ENCODE data around the gene STARD3.
A peak's percentile ranks its signal among the peaks of the same experiment; 100 is the strongest.
"Not testable (repeated sequence)": the region's sequence is repeated elsewhere in the genome, so short reads cannot be mapped to it uniquely, and the experiment has no call there.

The STARD3 gene

DNA sequence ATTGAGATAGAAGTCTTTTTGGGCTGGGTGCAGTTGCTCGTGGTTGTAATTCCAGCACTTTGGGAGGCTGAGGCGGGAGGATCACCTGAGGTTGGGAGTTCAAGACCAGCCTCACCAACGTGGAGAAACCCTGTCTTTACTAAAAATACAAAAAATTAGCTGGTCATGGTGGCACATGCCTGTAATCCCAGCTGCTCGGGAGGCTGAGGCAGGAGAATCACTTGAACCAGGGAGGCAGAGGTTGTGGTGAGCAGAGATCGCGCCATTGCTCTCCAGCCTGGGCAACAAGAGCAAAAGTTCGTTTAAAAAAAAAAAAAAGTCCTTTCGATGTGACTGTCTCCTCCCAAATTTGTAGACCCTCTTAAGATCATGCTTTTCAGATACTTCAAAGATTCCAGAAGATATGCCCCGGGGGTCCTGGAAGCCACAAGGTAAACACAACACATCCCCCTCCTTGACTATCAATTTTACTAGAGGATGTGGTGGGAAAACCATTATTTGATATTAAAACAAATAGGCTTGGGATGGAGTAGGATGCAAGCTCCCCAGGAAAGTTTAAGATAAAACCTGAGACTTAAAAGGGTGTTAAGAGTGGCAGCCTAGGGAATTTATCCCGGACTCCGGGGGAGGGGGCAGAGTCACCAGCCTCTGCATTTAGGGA, 62.3 kb downstream of the STARD3 start:
- DNase-seq: not testable (repeated sequence)

DNA sequence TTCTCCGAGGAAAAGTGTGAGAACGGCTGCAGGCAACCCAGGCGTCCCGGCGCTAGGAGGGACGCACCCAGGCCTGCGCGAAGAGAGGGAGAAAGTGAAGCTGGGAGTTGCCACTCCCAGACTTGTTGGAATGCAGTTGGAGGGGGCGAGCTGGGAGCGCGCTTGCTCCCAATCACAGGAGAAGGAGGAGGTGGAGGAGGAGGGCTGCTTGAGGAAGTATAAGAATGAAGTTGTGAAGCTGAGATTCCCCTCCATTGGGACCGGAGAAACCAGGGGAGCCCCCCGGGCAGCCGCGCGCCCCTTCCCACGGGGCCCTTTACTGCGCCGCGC, 62.8 kb downstream of the STARD3 start, which contains the start of gene ERBB2:
ERBB2 (plus strand) TSS at position 247 of the 330 bp plus-strand sequence. CDS start 175 bp downstream, outside the sequence.
- no peak for DNase-seq

DNA sequence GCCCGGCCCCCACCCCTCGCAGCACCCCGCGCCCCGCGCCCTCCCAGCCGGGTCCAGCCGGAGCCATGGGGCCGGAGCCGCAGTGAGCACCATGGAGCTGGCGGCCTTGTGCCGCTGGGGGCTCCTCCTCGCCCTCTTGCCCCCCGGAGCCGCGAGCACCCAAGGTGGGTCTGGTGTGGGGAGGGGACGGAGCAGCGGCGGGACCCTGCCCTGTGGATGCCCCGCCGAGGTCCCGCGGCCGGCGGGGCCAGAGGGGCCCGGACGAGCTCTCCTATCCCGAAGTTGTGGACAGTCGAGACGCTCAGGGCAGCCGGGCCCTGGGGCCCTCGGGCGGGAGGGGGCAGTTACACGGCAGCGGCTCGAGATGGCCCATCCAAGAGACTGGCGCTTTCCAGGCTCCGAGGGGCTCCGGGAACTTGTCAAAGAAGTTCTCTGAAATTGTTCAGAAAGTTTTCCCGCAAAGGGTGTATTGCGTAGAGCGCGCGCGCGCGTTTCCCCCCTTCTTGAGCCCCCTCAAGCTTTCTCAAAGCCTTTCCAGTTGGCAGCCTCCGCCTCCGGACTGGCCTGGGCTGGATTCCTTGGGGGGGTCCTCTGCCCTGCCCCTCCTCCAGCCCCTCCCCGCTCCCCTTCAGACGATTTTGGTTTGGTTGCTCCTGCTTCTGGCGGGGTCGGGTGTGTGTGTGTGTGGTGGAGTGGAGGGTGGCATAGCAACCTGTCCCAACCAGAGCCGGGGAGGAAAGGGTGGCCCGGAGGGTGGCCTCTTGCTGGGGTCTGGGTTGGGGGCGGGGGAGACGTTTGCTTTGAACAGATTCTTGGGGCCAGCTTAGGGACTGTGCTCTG, 63.4 kb downstream of the STARD3 start:
- DNase-seq: no peak

DNA sequence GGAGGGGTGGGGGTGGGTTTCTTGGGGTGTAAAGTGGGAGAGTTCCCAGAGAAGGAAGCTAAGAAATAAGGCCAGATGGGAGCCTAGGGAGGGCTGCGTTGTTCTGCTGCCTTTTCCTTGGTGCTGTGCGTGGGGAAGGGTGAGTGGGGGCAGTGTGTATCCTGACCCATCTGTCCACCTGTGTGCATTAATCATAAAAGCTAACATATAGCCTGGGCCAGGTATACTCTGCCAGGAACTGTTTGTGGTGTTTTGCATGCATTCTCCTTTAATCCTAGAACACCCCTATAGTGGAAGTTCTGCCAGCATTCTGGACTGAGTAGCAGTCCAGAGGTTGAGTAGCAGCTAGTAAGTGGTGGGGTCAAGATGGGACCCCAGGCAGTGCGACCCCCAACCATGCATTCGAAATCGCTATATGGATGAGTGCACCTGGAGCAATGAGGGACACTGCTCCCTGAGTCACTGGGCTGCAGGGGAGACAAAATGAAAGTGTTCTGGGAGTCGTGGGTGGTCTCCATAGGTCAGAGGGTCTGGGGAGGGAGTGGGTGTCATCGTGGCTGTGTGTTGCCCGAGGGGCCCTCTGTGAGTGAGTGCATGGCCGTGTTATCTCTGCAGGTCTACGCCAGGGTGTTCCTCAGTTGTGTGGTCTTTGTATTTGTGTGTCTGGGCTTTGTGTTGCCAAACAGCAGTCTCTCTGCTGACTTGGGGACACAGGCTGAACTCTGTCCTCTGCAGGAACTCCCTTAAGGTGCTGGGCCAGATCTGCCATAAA, 64.3 kb downstream of the STARD3 start:
- DNase-seq: no peak

DNA sequence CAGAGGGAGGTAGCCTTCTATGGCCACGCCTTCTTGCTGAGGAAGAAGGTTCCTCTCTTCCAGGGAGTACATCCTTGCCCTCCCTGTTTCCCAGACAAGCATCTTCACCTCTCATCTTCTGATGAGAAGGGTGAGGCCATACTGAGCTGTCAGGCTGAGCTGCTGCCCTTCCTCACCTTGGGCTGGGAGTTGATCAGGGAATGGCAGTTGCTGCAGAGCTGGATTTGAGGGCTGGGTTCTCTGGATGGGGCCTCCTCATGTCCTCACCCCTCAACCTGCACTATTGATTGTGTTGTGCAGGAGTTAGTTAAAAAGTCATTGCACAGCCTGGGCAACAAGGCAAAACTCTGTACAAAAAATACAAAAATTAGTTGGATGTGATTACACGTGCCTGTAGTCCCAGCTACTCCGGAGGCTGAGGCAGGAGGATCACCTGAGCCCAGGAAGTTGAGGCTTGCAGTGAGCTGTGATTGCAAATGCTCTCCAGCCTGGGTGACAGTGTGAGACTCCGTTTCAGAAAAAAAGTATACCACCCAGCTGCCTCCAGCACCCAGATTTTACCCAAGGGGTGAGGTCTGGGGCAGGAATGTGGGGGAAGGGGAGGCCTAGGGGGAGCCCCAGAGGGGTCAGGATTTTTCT, 65.0 kb downstream of the STARD3 start:
- no peak for DNase-seq

DNA sequence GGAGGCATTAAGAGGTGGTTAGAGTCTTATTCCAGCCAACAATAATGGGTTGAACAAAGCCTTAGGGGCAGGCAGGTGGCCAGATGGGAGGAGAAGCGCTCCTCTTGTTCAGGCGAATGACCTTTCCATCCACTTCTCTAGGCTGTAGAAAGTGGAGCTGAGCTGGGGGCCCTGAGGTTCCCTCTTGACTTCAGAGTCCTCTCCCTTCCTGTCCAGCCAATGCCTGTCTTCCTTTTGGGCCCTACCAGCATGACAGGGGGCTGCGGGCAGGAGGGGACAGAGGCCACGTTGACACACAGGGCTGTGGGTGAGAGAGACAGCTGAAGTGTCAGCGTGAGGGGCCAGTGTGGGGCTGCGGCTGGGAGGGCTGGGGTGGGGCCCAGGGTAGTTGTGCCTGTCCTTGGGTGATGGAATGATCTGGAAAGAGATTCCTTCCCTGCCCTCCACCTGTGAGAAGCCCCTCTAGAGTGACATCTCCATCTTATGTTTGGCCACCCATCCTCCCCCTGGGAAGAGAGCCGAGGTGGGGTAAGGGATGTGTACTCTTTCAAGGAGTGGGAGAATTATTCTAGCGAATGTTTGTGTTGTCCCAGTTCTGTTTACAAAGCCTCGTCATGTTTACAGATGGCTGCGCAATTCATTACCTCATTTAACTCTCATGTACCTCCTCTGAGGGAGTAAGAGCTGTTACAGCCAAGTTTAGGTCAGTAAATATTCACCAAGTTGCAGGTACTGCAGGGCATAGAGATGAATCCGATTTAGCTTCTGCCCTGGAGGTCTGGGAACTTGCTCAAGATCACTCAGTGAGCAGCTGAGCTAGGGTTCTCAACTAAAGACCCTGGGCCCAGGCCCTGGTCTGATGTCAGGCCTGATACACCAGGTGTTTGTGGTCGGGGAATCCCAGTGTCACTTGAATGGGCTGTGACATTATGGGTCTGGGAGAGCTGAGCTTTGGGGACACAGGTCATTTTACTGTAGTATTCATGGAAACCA, 66.3 kb downstream of the STARD3 start:
- DNase-seq: peak; percentile 81

DNA sequence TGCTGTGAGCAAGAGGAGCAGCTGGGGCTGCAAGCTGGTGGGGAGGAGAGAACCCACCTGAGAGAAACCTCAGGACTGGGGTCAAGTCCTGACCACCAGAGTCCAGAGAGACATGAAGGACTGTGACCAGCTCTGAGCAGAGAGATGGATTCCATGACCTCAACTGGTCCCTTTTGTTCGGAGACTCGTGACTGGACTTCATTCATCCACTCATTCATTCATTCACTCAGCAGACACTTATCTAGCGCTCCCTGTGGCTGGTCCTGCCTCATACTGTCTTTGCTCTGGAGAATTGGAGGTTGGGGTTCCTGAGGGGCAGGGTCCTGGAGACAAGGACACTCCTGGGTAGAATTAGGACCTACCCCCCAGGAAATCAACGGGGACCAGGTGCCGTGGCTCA, 67.0 kb downstream of the STARD3 start:
- DNase-seq: no peak

DNA sequence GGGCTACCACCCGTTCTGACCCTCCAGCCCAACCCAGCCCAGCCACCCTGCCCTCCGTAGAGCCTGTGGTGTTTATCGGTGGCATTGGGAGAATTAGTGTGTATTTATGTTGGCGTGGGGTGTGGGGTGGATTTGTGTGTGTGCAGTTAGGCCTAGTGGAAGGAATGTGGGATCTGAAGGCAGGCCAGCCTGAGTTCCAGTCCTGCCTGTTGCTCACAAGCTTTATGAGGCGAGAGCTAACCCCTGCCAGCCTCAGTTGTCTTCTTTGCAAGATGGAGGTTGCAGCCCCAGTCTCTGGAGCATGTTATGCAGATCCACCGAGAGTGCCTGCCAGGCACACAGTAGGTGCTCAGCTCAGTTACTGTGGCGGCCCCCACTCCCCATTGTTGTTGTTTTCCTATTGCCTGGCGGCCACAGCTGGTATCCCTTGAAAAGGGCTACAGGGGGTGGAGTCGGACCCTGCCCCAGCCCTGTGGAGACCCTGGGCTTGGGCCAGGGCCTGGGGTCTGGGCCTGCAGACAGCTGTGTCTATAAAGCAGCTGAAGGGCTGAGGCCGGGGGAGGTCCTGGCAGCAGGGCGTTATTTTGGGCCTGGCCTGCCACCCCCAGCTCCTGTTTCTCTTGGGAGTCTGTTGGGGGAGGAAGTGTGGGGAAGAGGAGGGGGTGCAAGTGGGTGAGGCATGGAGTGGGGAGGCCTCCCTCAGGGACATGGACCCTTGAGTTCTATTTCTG, 68.0 kb downstream of the STARD3 start:
- DNase-seq: no peak

DNA sequence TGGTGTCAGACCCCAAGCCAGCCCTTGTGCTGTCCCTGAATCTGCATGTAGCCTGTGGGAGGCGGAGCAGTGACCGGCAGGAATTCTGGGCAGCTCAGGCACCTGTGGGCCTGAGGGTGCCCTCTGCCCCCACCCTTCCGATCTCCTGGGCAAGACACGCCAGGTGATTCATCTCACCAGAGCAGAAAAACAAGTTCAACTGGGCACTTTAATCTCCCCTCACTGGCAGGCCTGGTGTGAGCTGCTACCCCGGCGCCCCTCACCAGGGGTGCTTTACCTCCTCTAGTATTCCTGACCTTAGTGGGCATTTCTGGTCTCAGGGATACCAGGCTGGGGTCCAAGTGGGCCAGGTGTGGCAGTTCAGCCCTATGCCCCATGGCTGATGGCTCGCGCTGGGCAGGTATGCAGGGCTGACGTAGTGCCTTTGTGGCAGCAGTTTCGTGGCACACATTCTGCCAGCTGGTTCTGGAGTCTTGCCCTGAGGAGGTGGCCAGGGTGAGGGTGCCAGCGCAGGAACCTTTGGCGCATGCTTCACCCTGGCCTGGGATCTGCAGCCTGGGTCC, 68.9 kb downstream of the STARD3 start:
- DNase-seq: peak; percentile 86

DNA sequence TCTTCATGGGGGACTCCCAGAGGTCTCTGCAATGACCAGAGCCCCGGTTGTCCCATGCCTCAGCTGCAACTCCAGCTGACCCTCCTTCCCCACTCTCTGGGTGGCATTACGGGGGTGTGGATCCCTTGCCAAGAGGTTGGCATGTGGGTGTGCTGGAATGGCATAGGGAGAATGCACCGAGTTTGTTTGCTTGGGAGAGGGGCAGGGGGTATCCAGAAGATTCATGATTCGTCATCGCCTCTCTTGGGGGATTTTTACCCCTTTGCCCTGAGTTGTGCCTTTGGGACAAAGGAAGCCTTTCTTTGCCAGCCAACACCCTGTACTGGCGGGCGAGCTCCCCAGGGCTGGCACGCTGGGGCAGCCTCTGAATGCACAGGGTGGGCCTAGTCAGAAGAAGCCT, 69.4 kb downstream of the STARD3 start:
- DNase-seq: no peak

DNA sequence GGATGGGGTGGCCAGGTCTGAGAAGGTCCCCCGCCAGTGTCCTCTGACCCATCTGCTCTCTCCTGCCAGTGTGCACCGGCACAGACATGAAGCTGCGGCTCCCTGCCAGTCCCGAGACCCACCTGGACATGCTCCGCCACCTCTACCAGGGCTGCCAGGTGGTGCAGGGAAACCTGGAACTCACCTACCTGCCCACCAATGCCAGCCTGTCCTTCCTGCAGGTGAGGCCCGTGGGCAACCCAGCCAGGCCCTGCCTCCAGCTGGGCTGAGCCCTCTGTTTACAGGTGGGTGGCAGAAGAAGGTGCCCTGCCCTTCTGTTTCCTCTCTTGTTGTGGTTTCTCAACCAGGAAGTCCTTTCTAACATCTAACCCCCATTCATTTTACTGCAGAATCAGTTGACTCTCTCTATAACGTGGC, 70.0 kb downstream of the STARD3 start:
- peak; percentile 56 for DNase-seq

DNA sequence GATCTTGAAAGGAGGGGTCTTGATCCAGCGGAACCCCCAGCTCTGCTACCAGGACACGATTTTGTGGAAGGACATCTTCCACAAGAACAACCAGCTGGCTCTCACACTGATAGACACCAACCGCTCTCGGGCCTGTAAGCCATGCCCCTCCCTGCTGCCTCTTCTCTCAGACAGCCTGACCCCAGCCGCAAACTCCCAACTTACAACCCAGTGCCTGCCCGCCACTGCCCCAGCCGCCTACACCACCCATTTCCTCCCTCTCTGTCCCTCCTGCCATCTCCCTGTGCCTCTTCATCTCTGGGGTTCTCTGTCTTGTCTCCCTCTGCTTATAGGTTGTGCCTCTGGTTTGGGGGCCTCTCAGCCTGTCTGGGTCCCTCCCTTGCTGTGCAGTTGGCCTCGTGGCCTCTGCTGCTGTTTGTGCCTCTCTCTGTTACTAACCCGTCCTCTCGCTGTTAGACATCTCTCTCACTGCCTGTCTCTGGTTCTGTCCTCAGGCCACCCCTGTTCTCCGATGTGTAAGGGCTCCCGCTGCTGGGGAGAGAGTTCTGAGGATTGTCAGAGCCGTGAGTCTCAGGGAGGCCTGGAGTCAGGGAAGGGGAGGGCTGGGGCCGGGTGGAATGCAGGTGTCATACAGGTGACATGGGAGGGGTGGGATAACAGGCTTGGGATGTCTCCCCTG, 72.5 kb downstream of the STARD3 start:
- no peak for DNase-seq

DNA sequence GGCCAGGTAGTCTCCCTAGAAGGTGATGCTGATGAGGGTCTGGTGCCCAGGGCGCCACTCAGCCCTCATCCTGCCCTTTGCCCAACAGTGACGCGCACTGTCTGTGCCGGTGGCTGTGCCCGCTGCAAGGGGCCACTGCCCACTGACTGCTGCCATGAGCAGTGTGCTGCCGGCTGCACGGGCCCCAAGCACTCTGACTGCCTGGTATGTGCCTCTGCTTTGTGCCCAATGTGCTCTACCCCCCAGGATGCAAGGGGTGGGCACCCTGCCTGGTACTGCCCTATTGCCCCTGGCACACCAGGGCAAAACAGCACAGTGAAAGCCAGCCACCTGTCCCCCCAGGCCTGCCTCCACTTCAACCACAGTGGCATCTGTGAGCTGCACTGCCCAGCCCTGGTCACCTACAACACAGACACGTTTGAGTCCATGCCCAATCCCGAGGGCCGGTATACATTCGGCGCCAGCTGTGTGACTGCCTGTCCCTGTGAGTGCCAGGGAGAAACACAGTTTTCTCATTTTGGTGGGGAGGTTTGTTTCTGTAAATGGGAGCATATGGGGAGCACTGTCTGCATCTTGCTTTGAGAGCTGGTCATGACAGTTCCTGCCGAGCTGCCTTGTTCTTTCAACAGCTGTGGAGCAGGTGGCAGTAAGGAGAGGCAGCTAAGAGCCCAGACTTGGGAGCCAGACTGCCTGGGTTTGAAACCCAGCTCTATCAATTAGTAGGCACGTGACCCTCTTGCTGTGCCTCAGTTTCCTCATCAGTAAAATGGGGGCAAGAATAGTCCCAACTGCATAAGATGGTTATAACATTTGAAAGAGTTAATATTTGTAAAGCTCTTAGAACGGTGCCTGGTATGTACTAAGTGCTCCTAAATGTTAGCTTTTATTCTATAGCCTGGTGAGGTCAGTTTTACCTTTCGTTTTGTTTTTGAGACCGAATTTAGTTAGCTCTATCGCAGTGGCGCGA, 73.3 kb downstream of the STARD3 start:
- no peak for DNase-seq

DNA sequence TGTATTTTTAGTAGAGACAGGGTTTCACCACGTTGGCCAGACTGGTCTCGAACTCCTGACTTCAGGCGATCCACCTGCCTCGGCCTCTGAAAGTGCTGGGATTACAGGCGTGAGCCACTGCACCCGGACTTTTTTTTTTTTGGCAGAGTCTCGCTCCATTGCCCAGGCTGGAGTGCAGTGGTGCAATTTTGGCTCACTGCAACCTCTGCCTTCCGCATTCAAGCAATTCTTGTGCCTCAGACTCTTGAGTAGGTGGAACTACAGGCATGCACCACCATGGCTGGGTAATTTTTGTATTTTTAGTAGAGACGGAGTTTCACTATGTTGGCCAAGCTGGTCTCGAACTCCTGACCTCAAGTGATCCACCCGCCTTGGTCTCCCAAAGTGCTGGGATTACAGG, 74.1 kb downstream of the STARD3 start:
- not testable (repeated sequence) for DNase-seq

DNA sequence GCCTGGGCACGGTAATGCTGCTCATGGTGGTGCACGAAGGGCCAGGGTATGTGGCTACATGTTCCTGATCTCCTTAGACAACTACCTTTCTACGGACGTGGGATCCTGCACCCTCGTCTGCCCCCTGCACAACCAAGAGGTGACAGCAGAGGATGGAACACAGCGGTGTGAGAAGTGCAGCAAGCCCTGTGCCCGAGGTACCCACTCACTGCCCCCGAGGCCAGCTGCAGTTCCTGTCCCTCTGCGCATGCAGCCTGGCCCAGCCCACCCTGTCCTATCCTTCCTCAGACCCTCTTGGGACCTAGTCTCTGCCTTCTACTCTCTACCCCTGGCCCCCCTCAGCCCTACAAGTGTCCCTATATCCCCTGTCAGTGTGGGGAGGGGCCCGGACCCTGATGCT, 74.9 kb downstream of the STARD3 start:
- no peak for DNase-seq

All from NCI-H510A treated with DMSO at 0.1 percent for 48 hours (cell line).